Endodermal cell (in vitro differentiated cells): ENCODE measurements around the gene LINGO4. TPM values are rescaled to one million over a fixed set of nuclear protein-coding genes. Genes with fewer than 3 reads are reported as not detected.

Source experiments
- DNase-seq: peaks from one replicate; pipeline ENCODE4 v3.0.0-alpha.2; 2017
- H3K27ac ChIP-seq: 2 replicates; pipeline ENCODE4 v1.5.1; 2013; ENCODE audit warnings: mild to moderate bottlenecking, low read depth, low read length, moderate library complexity
- H3K27me3 ChIP-seq: 2 replicates; pipeline ENCODE4 v1.6.1; 2013; ENCODE audit warnings: mild to moderate bottlenecking, low read length, moderate library complexity; ENCODE audit not compliant: insufficient read depth, control insufficient read depth, poor library complexity, severe bottlenecking
- H3K36me3 ChIP-seq: 2 replicates; pipeline ENCODE4 v1.7.0; 2013; ENCODE audit warnings: mild to moderate bottlenecking, low read length, moderate library complexity; ENCODE audit not compliant: control insufficient read depth, insufficient read depth
- H3K4me1 ChIP-seq: one replicate; pipeline ENCODE4 v1.7.0; 2013; ENCODE audit warnings: low read length; ENCODE audit not compliant: control insufficient read depth, insufficient read depth
- H3K4me3 ChIP-seq: 2 replicates; pipeline ENCODE4 v1.5.1; 2013; ENCODE audit warnings: mild to moderate bottlenecking, low read length, moderate library complexity
- H3K9ac ChIP-seq: 2 replicates; pipeline ENCODE4 v1.6.1; 2013; ENCODE audit warnings: mild to moderate bottlenecking, low read length, moderate library complexity; ENCODE audit not compliant: poor library complexity, severe bottlenecking; ENCODE audit errors: extremely low read depth
- H3K9me3 ChIP-seq: 2 replicates; pipeline ENCODE4 v1.6.1; 2013; ENCODE audit warnings: mild to moderate bottlenecking, low read length, moderate library complexity; ENCODE audit not compliant: control insufficient read depth
- H3K27ac Mint-ChIP-seq: 2 replicates; pipeline ENCODE4 v1.8.0; 2020; ENCODE audit warnings: mixed read lengths
- H3K27me3 Mint-ChIP-seq: 2 replicates; pipeline ENCODE4 v1.8.0; 2021; ENCODE audit warnings: mild to moderate bottlenecking, mixed read lengths; ENCODE audit not compliant: insufficient read depth
- H3K36me3 Mint-ChIP-seq: 2 replicates; pipeline ENCODE4 v1.8.0; 2020; ENCODE audit warnings: low read depth, mixed read lengths
- H3K4me1 Mint-ChIP-seq: 2 replicates; pipeline ENCODE4 v1.8.0; 2020; ENCODE audit warnings: mixed read lengths
- H3K4me3 Mint-ChIP-seq: 2 replicates; pipeline ENCODE4 v1.8.0; 2020; ENCODE audit warnings: mild to moderate bottlenecking, moderate library complexity, mixed read lengths
- H3K9me3 Mint-ChIP-seq: 2 replicates; pipeline ENCODE4 v1.8.0; 2020; ENCODE audit warnings: mild to moderate bottlenecking, mixed read lengths
- WGBS, 2 experiments: methylation state at CpG; one replicate each; pipeline versions ENCODE4 v1.1.5 to v1.1.7; 2013; ENCODE audit warnings: missing lambda C conversion rate in 2 of 2, mixed read lengths in 1 of 2; ENCODE audit not compliant: insufficient coverage in 1 of 2, insufficient read length in 1 of 2; 5-methylcytosine and 5-hydroxymethylcytosine counted together
- total RNA-seq, 2 donors: library from RNA; stranded (reverse); fragmentation: NEBNext Ultra II Directional in 1 of 2; extraction: Animal tissue kit (Norgen Biotek cat#: 25700) in 1 of 2; gene quantifications; 2 replicates in 1 of 2; 3 replicates in 1 of 2; pipeline ENCODE4 v1.2.1, GENCODE V29; 2021
- TF ChIP-seq, protein P1 (sequence below): fragments of 200-600 bp; sonication (generic); conservative IDR thresholded peaks from 2 replicates; pipeline ENCODE4 v1.5.0; 2021; ENCODE audit warnings: antibody characterized with exemption, mild to moderate bottlenecking

LINGO4 gene
- total RNA-seq, 2 donors from 2014 or later = not detected

GRCh38 chr1:151801310-151801820, 3.9 kb downstream of the LINGO4 start:
- Histone ChIP-seq H3K9ac (no peak overlapping the region), H3K4me3 (no peak overlapping the region), H3K36me3 (no peaks in the 10 kb centered on the region), H3K9me3 (no peaks in the 10 kb centered on the region), H3K4me1 (no peaks in the 10 kb centered on the region), H3K27me3 (no peaks in the 10 kb centered on the region), H3K27ac (no peak overlapping the region)
- TF ChIP-seq, protein P1, sequence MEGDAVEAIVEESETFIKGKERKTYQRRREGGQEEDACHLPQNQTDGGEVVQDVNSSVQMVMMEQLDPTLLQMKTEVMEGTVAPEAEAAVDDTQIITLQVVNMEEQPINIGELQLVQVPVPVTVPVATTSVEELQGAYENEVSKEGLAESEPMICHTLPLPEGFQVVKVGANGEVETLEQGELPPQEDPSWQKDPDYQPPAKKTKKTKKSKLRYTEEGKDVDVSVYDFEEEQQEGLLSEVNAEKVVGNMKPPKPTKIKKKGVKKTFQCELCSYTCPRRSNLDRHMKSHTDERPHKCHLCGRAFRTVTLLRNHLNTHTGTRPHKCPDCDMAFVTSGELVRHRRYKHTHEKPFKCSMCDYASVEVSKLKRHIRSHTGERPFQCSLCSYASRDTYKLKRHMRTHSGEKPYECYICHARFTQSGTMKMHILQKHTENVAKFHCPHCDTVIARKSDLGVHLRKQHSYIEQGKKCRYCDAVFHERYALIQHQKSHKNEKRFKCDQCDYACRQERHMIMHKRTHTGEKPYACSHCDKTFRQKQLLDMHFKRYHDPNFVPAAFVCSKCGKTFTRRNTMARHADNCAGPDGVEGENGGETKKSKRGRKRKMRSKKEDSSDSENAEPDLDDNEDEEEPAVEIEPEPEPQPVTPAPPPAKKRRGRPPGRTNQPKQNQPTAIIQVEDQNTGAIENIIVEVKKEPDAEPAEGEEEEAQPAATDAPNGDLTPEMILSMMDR = no peak
- Mint-ChIP-seq H3K9me3 (no peaks in the 10 kb centered on the region), H3K36me3 (no peaks in the 10 kb centered on the region), H3K4me1 (no peaks in the 10 kb centered on the region), H3K27me3 (peaks cover 12% of the 10 kb centered on the region), H3K4me3 (no peak overlapping the region), H3K27ac (no peak overlapping the region)
- 95 to 100% methylated on average over 5 to 12 of the region's 12 CpGs for WGBS, 2 experiments
- peak; percentile 37 for DNase-seq

- Histone ChIP-seq H3K4me1 (no peaks in the 10 kb centered on the region), H3K9me3 (no peaks in the 10 kb centered on the region), H3K27me3 (no peaks in the 10 kb centered on the region), H3K9ac (no peak overlapping the region), H3K27ac (no peak overlapping the region), H3K36me3 (no peaks in the 10 kb centered on the region), H3K4me3 (no peak overlapping the region)
- TF ChIP-seq, protein P1 = no peak
- Mint-ChIP-seq H3K4me1 (no peaks in the 10 kb centered on the region), H3K27ac (no peak overlapping the region), H3K27me3 (peaks cover 12% of the 10 kb centered on the region), H3K4me3 (no peak overlapping the region), H3K9me3 (no peaks in the 10 kb centered on the region), H3K36me3 (no peaks in the 10 kb centered on the region)
- WGBS, 2 experiments = 91 to 92% methylated on average over 4 to 8 of the region's 8 CpGs
- DNase-seq = no peak
These were observed 4.4 kb downstream of the LINGO4 start for GRCh38 chr1:151800830-151801229.

- H3K36me3 ChIP-seq = no peaks in the 10 kb centered on the region
- H3K4me1 ChIP-seq = no peaks in the 10 kb centered on the region
- no peak overlapping the region for H3K27ac ChIP-seq
- Mint-ChIP-seq H3K4me1 (no peaks in the 10 kb centered on the region), H3K27ac (no peak overlapping the region), H3K9me3 (no peaks in the 10 kb centered on the region), H3K4me3 (no peak overlapping the region), H3K36me3 (no peaks in the 10 kb centered on the region), H3K27me3 (peaks cover 12% of the 10 kb centered on the region)
- no peaks in the 10 kb centered on the region for H3K27me3 ChIP-seq
- no peak for DNase-seq
- H3K9me3 ChIP-seq = no peaks in the 10 kb centered on the region
- 52 to 70% methylated on average over 7 to 9 of the region's 9 CpGs for WGBS, 2 experiments
- H3K4me3 ChIP-seq = no peak overlapping the region
- no peak overlapping the region for H3K9ac ChIP-seq
- TF ChIP-seq, protein P1 = no peak
These were observed 5.8 kb downstream of the LINGO4 start for GRCh38 chr1:151799179-151800022.
